ENCODE results near the gene DDN.
A peak's percentile ranks its signal among the peaks of the same experiment; 100 is the strongest.

Gene DDN

GRCh38 chr12:48972213-48972951 lies 26.8 kb downstream of the DDN start:
- peak; percentile 43 to 78 for DNase-seq (ENCODE audit: low read depth in 1 of 2, low spot score in 1 of 2)
- Histone ChIP-seq H3K4me3 (replicated peaks; ENCODE audit: insufficient read depth, low read length) (peak overlapping the region; percentile 55), H3K27ac (replicated peaks) (no peak overlapping the region), H3K27me3 (ENCODE audit: insufficient read depth, poor library complexity, severe bottlenecking) (peaks cover 35% of the 10 kb centered on the region)
- peak; percentile 11 for TF ChIP-seq CTCF (IDR thresholded peaks at IDR 0.05; ENCODE audit: insufficient read depth, low read length)
- TF ChIP-seq GABPA (IDR thresholded peaks at IDR 0.05; ENCODE audit: low read depth) = no peak
- no peak for TF ChIP-seq REST (IDR thresholded peaks at IDR 0.05; ENCODE audit: insufficient replicate concordance, low read depth)

GRCh38 chr12:48970702-48971334 lies 28.4 kb downstream of the DDN start:
- TF ChIP-seq SPI1 (IDR thresholded peaks at IDR 0.05; ENCODE audit: borderline replicate concordance, low read depth) = no peak
- no peak for TF ChIP-seq REST (IDR thresholded peaks at IDR 0.05; ENCODE audit: insufficient replicate concordance, low read depth)
- no peak for TF ChIP-seq GABPA (IDR thresholded peaks at IDR 0.05; ENCODE audit: low read depth)
- no peak for TF ChIP-seq POLR2AphosphoS5 (IDR thresholded peaks at IDR 0.05; ENCODE audit: low read depth)
- TF ChIP-seq CTCF (IDR thresholded peaks at IDR 0.05; ENCODE audit: insufficient read depth, low read length) = no peak
- DNase-seq (ENCODE audit: low read depth in 1 of 2, low spot score in 1 of 2) = no peak
- Histone ChIP-seq H3K27ac (replicated peaks) (no peak overlapping the region), H3K4me3 (replicated peaks; ENCODE audit: insufficient read depth, low read length) (peak overlapping the region; percentile 55), H3K27me3 (ENCODE audit: insufficient read depth, poor library complexity, severe bottlenecking) (peaks cover 28% of the 10 kb centered on the region)

GRCh38 chr12:48969833-48970701 lies 29.1 kb downstream of the DDN start:
- TF ChIP-seq POLR2AphosphoS5 (IDR thresholded peaks at IDR 0.05; ENCODE audit: low read depth) (no peak), SPI1 (IDR thresholded peaks at IDR 0.05; ENCODE audit: borderline replicate concordance, low read depth) (no peak), GABPA (IDR thresholded peaks at IDR 0.05; ENCODE audit: low read depth) (no peak), CTCF (IDR thresholded peaks at IDR 0.05; ENCODE audit: insufficient read depth, low read length) (no peak), REST (IDR thresholded peaks at IDR 0.05; ENCODE audit: insufficient replicate concordance, low read depth) (no peak)
- Histone ChIP-seq H3K4me3 (replicated peaks; ENCODE audit: insufficient read depth, low read length) (peak overlapping the region; percentile 55), H3K27me3 (ENCODE audit: insufficient read depth, poor library complexity, severe bottlenecking) (peaks cover 28% of the 10 kb centered on the region)

More at GRCh38 chr12:48969833-48970701, 29.1 kb downstream of the DDN start:
- H3K27ac ChIP-seq (replicated peaks) = no peak overlapping the region
- no peak for DNase-seq (ENCODE audit: low read depth in 1 of 2, low spot score in 1 of 2)
